ENCODE measurements around the gene METTL3.

The METTL3 gene

GRCh38 chr14:21476925-21477681 lies 34.0 kb downstream of the METTL3 start, which contains the start of the genes RAB2B and TOX4:
TSS of gene RAB2B (minus strand) at chr14:21476959. CDS start at chr14:21476872, 87 bp downstream.
TSS of gene TOX4 (plus strand) at chr14:21477195. CDS start at chr14:21477279, 84 bp downstream.
- DNase-seq (ENCODE audit: low read depth in 2 of 2): peak; percentile 82 to 90

- peak in 1 of 2 donors; percentile 80 for DNase-seq (ENCODE audit: low read depth in 2 of 2)
These were observed 34.6 kb downstream of the METTL3 start for GRCh38 chr14:21476523-21476924.

DNA sequence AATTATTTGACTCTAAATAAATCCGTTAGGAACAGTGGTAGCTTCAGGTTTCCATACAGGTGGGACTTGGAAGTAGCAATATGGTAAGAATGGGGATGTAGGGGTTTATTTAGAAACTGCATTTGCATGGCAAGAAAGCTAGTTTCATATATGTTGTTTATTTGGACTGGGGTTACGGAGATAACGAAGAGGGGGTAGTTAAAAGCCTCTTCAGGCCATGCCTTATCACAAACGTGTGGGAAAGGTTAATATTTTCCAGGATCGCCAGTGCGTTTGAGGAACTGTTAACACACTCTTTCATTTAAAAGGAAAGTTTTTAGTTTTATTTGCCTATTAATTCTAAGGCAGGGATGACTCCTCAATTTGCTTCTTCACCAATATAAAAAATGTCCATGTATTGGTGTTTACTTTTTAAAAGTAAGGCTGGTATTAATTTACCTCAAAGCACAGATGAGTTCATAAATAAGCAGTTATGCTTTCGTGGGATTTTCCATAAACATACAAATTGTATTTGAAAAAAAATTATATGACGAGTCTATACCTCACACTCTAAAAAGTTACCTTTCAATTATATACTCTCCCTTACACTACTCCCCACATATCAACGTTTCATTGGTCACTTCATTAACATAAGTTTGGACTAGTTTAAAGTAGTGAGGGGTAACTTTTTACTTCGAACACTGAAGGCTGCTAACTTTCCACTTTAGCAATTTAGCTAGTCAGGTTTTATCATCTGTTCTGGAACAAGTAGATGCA lies 35.2 kb downstream of the METTL3 start:
- no peak for DNase-seq (ENCODE audit: low read depth in 2 of 2)

DNA sequence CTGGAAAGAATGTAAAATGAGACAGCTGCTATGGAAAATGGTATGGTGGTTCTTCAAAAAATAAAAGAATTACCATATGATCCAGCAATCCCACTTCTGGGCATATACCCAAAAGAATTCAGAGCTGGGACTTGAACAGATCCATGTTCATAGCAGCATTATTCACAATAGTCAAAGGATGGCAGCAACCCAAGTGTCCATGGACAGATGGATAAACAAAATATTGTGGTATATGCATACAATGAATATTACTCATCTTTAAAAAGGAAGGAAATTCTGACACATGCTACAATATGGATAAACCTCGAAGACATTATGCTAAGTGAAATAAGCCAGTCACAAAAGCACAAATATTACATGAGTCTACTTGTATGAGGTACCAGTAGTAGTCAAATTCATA lies 43.5 kb downstream of the METTL3 start:
- DNase-seq (ENCODE audit: low read depth in 2 of 2): no peak

- DNase-seq (ENCODE audit: low read depth in 2 of 2): peak; percentile 98
These were observed 55.0 kb downstream of the METTL3 start, which contains the start of gene CHD8 for GRCh38 chr14:21455912-21456667. TSS of gene CHD8 (minus strand) at chr14:21456123. CDS start at chr14:21431643, 24,480 bp downstream.

GRCh38 chr14:21455592-21455911 lies 55.6 kb downstream of the METTL3 start:
- peak in 1 of 2 donors; percentile 11 for DNase-seq (ENCODE audit: low read depth in 2 of 2)

DNA sequence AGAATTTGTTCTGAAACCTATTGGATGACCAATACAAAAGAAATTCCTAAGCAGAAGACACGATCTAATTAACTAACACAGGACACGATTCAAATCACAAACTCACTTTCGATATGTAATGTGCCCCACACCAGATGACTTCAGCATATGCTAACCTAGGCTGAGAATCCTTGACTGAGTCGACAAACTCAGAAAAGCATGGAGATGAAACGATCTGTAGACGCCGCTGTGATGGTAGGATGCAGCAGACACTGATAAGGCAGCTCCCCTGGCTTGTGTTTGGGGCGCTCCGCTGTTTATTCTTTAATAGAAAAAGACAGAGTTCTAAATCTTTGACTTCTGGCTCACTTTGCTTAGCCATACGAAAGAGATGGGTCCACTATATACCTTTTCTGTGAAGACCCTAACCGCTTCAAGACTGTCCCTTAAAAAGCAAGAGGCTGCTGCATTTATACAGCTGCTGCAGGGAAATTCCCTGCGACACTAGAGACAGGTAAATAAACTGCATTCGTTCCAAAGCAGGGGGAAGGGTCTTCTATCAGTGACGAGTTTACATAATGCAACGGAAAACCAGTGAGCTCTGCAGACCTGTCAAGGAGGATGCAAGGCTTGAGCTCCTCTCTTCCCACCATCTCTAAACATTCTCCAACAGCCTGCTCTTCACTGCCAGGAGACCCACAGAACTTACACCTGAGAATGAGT lies 56.1 kb downstream of the METTL3 start:
- no peak for DNase-seq (ENCODE audit: low read depth in 2 of 2)

DNA sequence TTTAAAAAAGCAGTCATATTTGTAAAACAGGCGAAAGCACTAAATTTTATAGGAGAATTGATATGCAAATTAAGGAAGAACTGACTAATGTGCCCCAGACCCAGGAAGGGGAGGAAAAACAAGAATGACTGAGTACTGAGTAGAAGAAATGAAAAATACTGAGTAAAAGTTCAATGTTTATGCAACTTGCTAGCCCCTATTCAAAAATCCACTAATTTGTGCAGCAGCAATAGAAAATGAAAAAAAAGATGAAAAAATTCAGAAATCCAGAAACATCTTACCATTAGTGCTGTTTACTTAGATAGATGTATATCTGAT lies 61.3 kb downstream of the METTL3 start:
- no peak for DNase-seq (ENCODE audit: low read depth in 2 of 2)
